HG03558 (cell line): ENCODE results near the gene FKBP1B.
A peak's percentile ranks its signal among the peaks of the same experiment; 100 is the strongest.
"Not testable (repeated sequence)": the region's sequence is repeated elsewhere in the genome, so short reads cannot be mapped to it uniquely, and the experiment has no call there.

Experiments
- ATAC-seq: cut with Tn5 transposase; IDR thresholded peaks from one replicate; pipeline ENCODE4 v1.9.1; 2021; ENCODE audit warnings: moderate number of reproducible peaks; ENCODE audit not compliant: unreplicated experiment; ENCODE audit errors: extremely low read depth

Gene FKBP1B

DNA sequence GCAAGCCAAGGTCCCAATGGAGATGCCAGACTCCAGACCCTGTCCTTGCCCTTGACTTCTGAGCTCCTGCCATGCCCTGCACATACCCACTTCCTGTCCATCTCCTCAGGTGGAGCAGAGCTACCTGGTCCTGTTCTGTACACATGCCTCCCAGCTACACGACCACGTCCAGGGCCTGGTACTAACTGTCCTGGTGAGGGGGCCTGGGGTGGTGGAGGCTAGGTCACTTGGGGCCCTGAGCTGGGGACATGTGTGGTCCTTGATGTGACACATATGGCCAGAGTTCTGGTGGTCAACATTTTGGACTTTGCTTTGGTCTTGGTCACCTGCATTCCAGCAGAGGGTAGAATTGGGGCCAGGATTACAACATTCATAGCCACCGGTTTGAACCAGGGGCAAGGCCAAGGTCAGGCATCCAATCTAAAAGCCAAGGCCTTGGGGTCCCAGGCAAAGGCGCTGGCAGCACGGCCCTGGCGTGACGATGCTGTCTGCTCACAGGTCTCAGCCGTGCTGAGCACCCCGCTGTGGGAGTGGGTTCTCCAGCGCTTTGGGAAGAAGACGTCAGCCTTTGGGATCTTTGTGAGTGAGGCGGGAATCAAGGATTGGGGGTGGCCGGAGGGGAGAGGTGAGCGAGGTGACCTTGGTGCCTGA is 27.1 kb upstream of the FKBP1B start:
- no peak for ATAC-seq

GRCh38 chr2:24022975-24023575 is 26.5 kb upstream of the FKBP1B start:
- ATAC-seq = no peak

DNA sequence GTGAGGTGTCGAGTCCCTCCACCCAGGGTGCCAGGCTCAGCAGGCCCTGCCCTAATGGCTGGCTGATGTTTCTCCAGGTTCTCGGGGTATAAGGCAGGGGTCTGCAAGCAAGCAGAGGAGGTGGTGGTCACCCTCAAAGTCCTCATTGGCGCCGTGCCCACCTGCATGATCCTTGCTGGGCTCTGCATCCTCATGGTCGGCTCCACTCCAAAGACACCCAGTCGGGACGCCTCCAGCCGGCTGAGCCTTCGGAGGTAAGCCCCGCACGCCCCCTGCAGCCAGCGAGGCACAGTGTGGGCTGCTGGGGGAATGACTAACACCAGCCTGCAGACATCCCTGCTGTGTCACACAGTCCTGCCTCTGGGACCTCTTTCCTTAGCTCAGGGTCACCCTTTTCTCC is 25.5 kb upstream of the FKBP1B start:
- no peak for ATAC-seq

GRCh38 chr2:24024996-24025663 is 24.4 kb upstream of the FKBP1B start:
- ATAC-seq = no peak

GRCh38 chr2:24026233-24026632 is 23.3 kb upstream of the FKBP1B start:
- ATAC-seq = no peak

GRCh38 chr2:24038786-24039499 is 10.6 kb upstream of the FKBP1B start:
- no peak for ATAC-seq

DNA sequence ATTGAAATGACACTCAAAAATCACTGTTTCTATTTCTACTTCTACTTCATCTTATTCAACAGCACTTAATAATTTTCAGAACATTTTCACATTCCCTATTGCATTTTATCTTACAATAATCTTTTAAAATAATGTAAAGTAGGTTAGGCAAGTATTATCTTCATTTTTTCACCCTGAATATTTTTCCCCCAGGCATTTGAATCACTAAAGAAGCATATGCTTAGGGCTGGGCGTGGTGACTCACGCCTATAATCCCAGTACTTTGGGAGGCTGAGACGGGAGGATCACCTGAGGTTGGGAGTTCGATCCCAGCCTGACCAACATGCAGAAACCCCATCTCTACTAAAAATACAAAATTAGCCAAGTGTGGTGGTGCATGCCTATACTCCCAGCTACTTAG is 9.0 kb upstream of the FKBP1B start:
- ATAC-seq = no peak

DNA sequence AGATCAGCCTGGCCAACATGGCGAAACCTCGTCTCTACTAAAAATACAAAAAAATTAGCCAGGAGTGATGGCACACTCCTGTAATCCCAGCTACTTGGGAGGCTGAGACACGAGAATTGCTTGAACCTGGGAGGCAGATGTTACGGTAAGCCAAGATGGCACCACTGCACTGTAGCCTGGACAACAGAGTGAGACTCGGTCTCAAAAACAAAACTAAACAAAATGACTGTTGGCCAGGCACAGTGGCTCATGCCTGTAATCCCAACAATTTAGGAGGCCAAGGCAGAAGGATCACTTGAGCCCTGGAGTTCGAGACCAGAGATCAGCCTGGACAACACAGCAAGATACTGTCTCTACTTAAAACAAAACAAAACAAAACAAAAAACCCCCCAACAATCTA is 6.4 kb upstream of the FKBP1B start:
- not testable (repeated sequence) for ATAC-seq

- ATAC-seq = no peak
Observed at GRCh38 chr2:24045511-24046508, 3.7 kb upstream of the FKBP1B start.

GRCh38 chr2:24046599-24046929 is 3.0 kb upstream of the FKBP1B start:
- no peak for ATAC-seq

- peak; percentile 97 for ATAC-seq
Observed at GRCh38 chr2:24046930-24047702, 2.4 kb upstream of the FKBP1B start, which contains the start of gene WDCP. TSS of gene WDCP (minus strand) at chr2:24047391. CDS start at chr2:24039494, 7,897 bp downstream.

GRCh38 chr2:24047703-24048033 is 1.9 kb upstream of the FKBP1B start:
- ATAC-seq = no peak

GRCh38 chr2:24048769-24049484 is 614 bp upstream of the FKBP1B start:
- no peak for ATAC-seq

- no peak for ATAC-seq
Observed at GRCh38 chr2:24050041-24050979, 769 bp downstream of the FKBP1B start.

GRCh38 chr2:24051833-24052232 is 2.3 kb downstream of the FKBP1B start:
- no peak for ATAC-seq

DNA sequence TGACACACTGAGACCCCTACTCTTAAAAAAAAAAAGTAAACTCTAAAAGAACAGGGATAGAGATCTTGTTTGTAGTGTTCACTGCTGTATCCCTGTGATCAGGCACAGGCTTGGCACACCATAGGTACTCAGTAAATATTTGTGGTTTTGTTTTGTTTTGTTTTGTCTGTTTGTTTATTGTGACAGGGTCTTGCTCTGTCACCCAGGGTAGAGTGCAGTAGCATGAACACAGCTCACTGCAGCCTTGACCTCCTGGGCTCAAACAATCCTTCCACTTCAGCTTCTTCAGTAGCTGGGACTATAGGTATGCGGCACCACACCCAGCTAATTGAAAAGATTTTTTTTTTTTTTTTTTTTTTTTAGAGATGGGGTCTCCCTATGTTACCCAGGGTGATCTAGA is 3.4 kb downstream of the FKBP1B start:
- no peak for ATAC-seq

DNA sequence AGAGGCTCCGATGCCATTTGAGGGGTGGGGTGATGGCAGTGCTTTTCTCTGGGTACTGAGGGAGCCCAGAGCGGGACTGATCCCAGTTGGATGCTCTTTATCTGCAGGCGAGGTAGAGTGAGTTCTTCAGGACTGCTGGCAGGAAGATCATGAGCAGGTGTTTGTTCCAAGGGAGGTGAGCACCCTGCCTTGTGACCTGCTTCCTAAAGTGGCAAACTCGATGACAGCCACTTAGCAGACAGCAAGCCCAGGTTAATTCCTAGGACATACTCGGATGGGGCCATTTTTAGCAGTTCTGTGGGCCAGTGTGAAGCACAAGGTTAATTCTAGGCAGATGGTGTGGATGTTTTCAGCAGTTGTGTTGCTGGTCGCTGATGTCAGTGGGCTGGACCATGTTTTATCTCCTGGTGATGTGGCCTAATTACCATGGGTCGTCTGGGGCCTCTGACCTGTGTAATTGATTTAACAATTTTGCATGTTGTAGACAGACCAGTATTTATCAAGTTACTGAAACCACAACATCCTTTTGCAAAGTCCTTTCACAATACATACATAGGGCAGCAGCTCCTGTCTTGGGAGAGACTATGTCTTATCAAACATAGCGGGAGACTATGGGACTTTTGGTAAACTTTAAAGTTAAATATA is 4.9 kb downstream of the FKBP1B start:
- ATAC-seq = no peak
